Mesodermal cell (in vitro differentiated cells): ENCODE results near the gene MYO1G.

Experiments used
- H3K27ac ChIP-seq: 2 replicates; pipeline ENCODE4 v1.7.0; 2013; ENCODE audit warnings: mild to moderate bottlenecking, low read depth, low read length, moderate library complexity; ENCODE audit not compliant: severe bottlenecking
- H3K36me3 ChIP-seq: 2 replicates; pipeline ENCODE4 v1.7.1; 2013; ENCODE audit warnings: mild to moderate bottlenecking, low read length, moderate library complexity; ENCODE audit not compliant: control insufficient read depth, insufficient read depth
- H3K4me1 ChIP-seq: one replicate; pipeline ENCODE4 v1.7.1; 2013; ENCODE audit warnings: mild to moderate bottlenecking, low read length; ENCODE audit not compliant: insufficient read depth, control insufficient read depth, poor library complexity, severe bottlenecking
- H3K4me3 ChIP-seq: 2 replicates; pipeline ENCODE4 v1.7.0; 2013; ENCODE audit warnings: low read length, control low read depth, mild to moderate bottlenecking; ENCODE audit not compliant: insufficient read depth, poor library complexity, severe bottlenecking; ENCODE audit errors: extremely low read depth
- H3K9me3 ChIP-seq: 2 replicates; pipeline ENCODE4 v1.7.1; 2013; ENCODE audit warnings: mild to moderate bottlenecking, low read length, moderate library complexity; ENCODE audit not compliant: control insufficient read depth
- WGBS, 2 experiments: methylation state at CpG; one replicate each; pipeline ENCODE4 v1.1.5; 2013; ENCODE audit warnings: missing lambda C conversion rate in 2 of 2; ENCODE audit not compliant: insufficient coverage in 2 of 2; 5-methylcytosine and 5-hydroxymethylcytosine counted together

Gene MYO1G

DNA sequence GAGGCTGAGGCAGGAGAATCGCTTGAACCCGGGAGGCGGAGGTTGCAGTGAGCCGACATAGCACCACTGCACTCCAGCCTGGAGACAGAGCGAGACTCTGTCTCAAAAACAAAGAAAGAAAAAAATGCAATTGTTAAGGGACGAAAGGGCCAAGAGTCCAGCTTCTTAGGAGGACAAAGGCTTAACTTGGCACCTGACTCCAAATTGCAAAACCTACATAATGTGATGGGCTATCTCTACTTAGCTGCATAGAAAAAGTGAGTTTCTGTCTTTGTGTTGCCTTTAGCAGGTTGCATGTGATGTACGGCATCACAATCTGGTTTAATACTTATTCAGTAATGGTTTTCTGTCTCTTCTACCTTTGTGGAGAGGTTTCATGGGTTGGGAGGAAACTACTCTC is 8.6 kb upstream of the MYO1G start:
- WGBS, 2 experiments: 89 to 92% methylated on average over 6 of the region's 7 CpGs
- peaks cover 36% of the 10 kb centered on the region for H3K36me3 ChIP-seq
- H3K4me3 ChIP-seq: peak overlapping the region; percentile 66
- no peaks in the 10 kb centered on the region for H3K9me3 ChIP-seq
- peaks cover 18% of the 10 kb centered on the region for H3K4me1 ChIP-seq
- H3K27ac ChIP-seq: no peak overlapping the region

DNA sequence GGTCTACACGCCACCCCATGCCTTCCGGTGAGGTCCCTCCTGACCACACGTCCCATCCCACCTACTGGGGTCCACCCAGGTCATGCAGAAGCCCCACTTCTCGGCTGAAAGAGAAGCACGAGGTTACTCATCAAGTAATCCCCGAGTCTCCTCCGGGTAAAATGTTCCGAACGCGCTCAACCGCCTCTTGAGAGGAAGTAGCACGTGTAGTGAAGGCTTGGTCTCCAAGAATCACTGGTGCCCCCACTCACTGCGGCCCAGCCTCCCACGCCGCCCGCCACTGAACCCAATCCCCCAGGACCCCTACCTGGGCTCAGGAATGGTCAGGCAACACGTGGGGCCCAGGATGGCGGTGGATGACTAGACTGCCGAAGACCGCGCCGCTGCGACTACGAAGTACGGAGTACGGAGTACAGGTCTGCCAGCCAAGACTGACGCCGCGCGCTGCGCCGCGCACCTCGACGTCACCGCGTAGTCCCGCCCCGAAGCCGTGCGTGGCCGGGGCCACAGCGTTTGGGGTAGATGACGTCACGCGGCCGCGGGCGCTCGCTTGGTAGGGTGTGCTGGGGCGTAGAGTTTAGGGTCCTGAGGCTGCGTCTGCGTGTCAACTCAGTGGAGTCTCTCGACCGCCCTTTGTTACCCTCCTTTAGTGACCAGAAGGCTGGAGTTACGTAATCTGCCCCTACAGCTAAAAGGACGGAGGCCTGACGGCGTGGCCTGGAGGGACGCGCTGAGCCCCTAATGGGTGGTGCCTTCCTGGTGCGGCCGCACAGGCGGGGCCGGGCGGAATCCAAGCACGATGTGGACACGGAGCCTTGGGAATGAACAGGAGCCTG is 7.6 kb upstream of the MYO1G start:
- no peaks in the 10 kb centered on the region for H3K9me3 ChIP-seq
- peak overlapping the region; percentile 95 for H3K27ac ChIP-seq
- peak overlapping the region; percentile 66 for H3K4me3 ChIP-seq
- H3K4me1 ChIP-seq: peaks cover 18% of the 10 kb centered on the region
- H3K36me3 ChIP-seq: peaks cover 45% of the 10 kb centered on the region
- 1% methylated on average over 61 to 64 of the region's 68 CpGs for WGBS, 2 experiments

DNA sequence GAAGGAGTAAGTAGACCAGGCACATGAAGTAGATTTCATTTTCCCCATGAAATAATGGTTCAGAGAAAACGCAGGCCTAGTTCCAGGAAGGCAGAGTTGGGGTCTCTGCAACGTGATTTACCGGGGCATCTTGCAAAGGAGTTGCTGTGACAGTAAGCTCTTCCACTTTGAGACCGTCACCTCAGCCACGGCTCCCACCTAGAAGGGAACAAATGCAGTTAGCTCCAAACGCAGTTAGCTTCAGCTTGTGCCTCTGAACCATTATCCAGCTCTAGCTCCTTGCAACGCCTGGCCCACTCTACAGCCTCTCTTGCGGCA is 7.0 kb upstream of the MYO1G start:
- Histone ChIP-seq H3K9me3 (no peaks in the 10 kb centered on the region), H3K4me3 (peak overlapping the region; percentile 66), H3K27ac (peak overlapping the region; percentile 95), H3K36me3 (peaks cover 51% of the 10 kb centered on the region), H3K4me1 (peaks cover 20% of the 10 kb centered on the region)
- WGBS, 2 experiments: 1 to 5% methylated on average over 6 to 8 of the region's 8 CpGs

DNA sequence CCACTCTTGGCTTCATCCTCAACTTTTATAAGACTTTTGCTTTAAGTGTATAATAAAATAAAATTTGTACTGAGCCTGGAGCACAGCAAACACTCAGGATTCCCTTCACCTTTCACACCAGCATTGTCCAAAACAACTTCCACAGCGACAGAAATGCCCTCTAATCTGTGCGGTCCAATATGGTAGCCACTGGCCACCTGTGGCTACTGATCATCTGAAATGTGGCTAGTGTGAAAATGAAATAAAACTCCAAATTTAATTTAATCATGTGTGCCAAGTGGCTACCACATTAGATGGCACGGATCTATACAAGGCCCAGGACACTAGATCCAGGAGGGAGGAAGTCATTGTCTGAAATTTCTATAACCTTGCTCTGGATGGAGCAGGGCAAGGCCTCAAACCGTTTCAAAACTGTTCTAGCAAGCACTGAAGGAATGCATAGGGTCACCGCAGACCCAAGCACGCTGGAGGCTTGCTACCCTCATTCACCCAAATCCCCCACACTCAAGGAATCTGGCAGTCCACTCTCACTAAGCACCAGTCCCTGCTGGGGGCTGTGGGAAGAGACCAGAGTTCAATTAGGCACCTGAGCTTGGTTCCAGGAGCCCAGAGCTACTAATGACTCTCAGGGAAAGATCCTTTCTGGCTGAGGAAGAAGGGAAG is 6.3 kb upstream of the MYO1G start:
- H3K9me3 ChIP-seq: no peaks in the 10 kb centered on the region
- H3K4me3 ChIP-seq: peak overlapping the region; percentile 66
- no peak overlapping the region for H3K27ac ChIP-seq
- WGBS, 2 experiments: 56 to 69% methylated on average over 4 of the region's 6 CpGs
- peaks cover 20% of the 10 kb centered on the region for H3K4me1 ChIP-seq
- H3K36me3 ChIP-seq: peaks cover 54% of the 10 kb centered on the region

DNA sequence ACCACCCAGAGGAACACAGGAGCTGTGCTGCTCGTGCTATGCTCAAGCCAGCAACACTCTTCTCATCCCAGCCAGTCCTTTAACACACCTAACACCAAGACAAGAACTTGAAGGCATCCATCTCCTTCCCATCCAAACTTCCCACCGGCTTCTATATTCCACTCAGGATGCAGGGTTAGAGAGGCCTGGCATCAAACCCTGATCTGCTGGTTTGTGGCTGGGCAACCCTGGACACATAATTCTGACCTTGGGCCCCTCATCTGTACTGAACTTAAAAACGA is 5.6 kb upstream of the MYO1G start:
- Histone ChIP-seq H3K36me3 (peaks cover 54% of the 10 kb centered on the region), H3K4me1 (peaks cover 26% of the 10 kb centered on the region), H3K27ac (no peak overlapping the region), H3K4me3 (peak overlapping the region; percentile 66), H3K9me3 (no peaks in the 10 kb centered on the region)
- 63 to 82% methylated on average over 2 to 3 of the region's 3 CpGs for WGBS, 2 experiments

DNA sequence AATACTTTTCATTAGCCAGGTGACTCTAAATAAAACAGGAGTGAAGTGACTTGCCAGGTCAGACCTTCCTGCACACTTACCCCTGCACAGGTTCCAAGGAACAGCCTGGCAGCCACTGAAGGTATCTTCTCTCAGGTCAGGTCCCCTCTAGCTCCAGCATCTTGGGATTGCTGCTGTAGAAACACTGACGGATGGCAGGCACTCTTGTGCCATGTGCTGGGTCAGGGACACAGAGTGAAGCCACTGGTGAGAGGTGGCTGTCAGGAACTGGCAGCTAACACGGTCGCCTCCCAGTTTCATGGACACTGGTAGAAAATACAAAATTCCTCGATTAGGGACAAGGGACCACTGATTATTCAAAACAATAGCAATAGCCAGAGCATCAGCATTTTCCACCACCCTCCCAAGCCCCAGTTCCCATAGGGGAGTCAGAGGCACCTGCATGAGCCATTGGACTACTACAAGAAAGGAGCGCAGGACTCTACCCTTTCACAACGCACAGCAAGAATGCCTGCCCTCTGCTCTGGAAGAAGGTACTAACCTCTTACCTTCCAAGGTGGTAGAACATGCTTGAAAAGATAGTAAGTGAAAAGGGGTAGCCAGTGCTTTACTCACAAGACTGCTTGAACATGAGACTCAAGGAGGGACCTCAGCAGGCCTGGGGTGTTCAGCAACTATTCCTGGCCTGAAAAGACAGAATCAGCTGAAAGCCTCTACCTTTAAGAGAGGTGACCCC is 5.1 kb upstream of the MYO1G start:
- Histone ChIP-seq H3K27ac (no peak overlapping the region), H3K9me3 (no peaks in the 10 kb centered on the region), H3K4me1 (peaks cover 29% of the 10 kb centered on the region), H3K4me3 (no peak overlapping the region), H3K36me3 (peaks cover 54% of the 10 kb centered on the region)
- 89 to 100% methylated on average over 3 to 4 of the region's 6 CpGs for WGBS, 2 experiments

DNA sequence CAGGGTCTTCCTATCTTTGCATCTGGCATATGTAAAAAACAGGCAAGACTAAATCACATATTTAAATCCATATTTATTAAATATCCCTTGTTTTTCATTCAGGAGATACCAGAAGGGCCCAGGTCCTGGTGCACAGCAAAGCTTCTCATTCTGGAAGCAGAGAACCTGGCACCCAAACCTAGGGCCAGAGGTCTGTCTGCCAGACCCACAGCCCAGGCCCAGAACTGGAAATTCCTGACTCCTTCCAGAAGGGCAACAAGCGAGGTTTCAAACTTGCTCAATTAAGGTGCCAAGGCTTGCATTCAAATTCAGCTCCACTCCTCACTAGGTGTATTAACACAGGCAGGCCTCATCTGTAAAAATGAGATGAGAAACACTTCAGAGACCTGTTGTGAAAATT is 4.2 kb upstream of the MYO1G start:
- WGBS, 2 experiments: 100% methylated on average over 1 of the region's 1 CpG
- no peak overlapping the region for H3K4me3 ChIP-seq
- H3K9me3 ChIP-seq: no peaks in the 10 kb centered on the region
- H3K36me3 ChIP-seq: peaks cover 54% of the 10 kb centered on the region
- peaks cover 29% of the 10 kb centered on the region for H3K4me1 ChIP-seq
- H3K27ac ChIP-seq: no peak overlapping the region

DNA sequence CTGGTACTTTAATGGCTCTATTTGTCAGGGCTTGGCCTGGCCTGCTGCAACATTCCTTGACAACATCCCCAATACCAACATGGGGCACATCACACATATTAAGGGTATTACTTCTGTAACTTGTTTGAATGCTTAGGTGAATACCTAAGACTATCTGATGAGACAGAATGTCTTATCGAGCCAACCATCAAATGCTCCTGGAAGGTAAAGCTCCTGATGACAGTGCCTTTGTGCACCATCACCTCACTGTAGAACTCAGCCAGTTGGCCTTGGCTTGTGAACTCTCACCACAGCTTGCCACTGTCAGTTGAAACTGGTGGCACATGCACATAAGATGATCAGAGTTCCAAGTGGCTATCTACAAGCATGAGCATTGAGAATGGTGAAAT is 3.7 kb upstream of the MYO1G start:
- Histone ChIP-seq H3K36me3 (peaks cover 54% of the 10 kb centered on the region), H3K4me1 (peaks cover 29% of the 10 kb centered on the region), H3K4me3 (no peak overlapping the region), H3K9me3 (no peaks in the 10 kb centered on the region), H3K27ac (no peak overlapping the region)
- 100% methylated on average over 1 of the region's 1 CpG; no CpG with 5 or more reads in 1 of the 2 experiments for WGBS, 2 experiments

DNA sequence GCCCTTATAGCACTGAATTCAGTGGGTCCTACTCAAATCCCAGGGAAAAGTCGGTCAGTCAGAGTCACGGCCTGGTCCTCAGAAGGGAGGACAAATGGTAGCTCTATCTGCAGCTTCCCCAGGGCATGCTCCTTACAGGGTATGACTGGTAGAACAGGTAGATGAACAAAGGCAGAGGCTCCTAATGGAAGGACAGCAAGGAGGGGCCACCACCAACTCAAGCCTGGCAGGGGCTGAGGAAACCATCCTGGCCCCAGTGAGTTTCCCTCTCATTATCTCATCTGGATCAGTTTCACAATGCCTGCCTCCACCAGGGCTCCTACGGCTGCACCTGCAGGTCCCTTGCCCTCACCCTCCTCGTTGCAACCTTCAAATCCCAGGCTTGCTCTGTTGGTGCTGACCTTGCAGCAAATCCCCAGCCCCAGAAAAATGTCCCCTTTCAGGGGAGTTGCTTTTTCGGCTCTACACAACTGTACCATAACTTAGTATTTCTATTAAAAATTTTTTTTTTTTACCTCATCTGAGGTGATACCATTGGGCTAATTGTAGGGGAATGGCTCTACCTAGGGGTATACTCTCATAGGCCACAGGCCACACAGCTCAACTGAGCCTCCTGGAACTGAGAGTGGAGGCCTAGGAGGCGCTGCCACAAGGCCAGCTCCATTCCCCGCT is 2.4 kb upstream of the MYO1G start:
- Histone ChIP-seq H3K27ac (no peak overlapping the region), H3K4me1 (peaks cover 29% of the 10 kb centered on the region), H3K36me3 (peaks cover 54% of the 10 kb centered on the region), H3K9me3 (no peaks in the 10 kb centered on the region), H3K4me3 (no peak overlapping the region)
- WGBS, 2 experiments: 93 to 95% methylated on average over 5 to 6 of the region's 7 CpGs

DNA sequence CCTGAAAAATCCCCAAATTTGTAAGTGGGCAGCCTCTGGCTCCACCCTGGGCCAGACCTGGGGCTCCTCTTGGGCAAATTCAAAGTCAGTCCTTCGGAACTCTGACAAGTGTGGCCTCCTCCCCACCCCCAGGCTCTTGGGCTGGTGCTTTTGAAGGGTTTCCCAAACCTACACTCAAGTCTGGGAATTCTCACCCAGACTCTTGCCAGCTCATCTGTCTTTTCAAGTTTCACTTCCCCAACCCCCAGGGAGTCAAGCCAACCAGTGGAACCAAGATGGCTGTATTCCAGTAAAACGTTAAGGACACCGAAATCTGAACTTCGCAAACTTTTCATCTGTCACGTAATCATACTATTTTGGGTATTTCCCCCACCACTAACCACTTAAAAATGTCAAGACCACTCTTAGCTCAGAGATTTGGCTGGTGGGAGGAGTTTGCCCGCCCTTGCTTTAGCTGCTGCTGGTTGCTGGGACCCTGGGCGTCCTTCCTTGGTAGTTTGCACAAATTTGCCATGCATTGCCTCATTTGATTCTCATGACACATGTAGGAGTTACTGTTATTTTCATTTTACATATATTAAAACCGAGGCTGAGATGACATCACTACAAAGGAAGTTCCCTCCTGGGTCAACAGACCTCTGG is 1.7 kb upstream of the MYO1G start:
- WGBS, 2 experiments: 88 to 89% methylated on average over 5 to 6 of the region's 8 CpGs
- H3K27ac ChIP-seq: peak overlapping the region; percentile 59
- H3K4me3 ChIP-seq: no peak overlapping the region
- H3K4me1 ChIP-seq: peaks cover 29% of the 10 kb centered on the region
- peaks cover 49% of the 10 kb centered on the region for H3K36me3 ChIP-seq
- H3K9me3 ChIP-seq: no peaks in the 10 kb centered on the region
